Ishikawa (cell line): ENCODE data around the gene BICRA.

Experiments
- CEBPB ChIP-seq: IDR thresholded peaks from 2 replicates; pipeline ENCODE4 v1.6.1; 2012
- CREB1 ChIP-seq: IDR thresholded peaks from 2 replicates; pipeline ENCODE4 v1.6.1; 2012; ENCODE audit warnings: low read depth
- EGR1 ChIP-seq: IDR thresholded peaks from 2 replicates; pipeline ENCODE4 v1.6.1; 2012
- EP300 ChIP-seq: IDR thresholded peaks from 2 replicates; pipeline ENCODE4 v1.6.1; 2012; ENCODE audit warnings: borderline replicate concordance
- FOXM1 ChIP-seq: IDR thresholded peaks from 2 replicates; pipeline ENCODE4 v1.6.1; 2012; ENCODE audit warnings: low read depth, borderline replicate concordance
- MAX ChIP-seq: IDR thresholded peaks from 2 replicates; pipeline ENCODE4 v1.6.1; 2012
- NFIC ChIP-seq: IDR thresholded peaks from 2 replicates; pipeline ENCODE4 v1.6.1; 2012
- RAD21 ChIP-seq: IDR thresholded peaks from 2 replicates; pipeline ENCODE4 v1.6.1; 2012; ENCODE audit warnings: low read depth
- REST ChIP-seq: IDR thresholded peaks from 2 replicates; pipeline ENCODE4 v1.6.1; 2012; ENCODE audit warnings: low read depth, mild to moderate bottlenecking
- TAF1 ChIP-seq: IDR thresholded peaks from 2 replicates; pipeline ENCODE4 v1.6.1; 2012; ENCODE audit warnings: low read depth, mild to moderate bottlenecking
- TCF12 ChIP-seq: IDR thresholded peaks from 2 replicates; pipeline ENCODE4 v1.6.1; 2012; ENCODE audit warnings: low read depth
- TEAD4 ChIP-seq: IDR thresholded peaks from 2 replicates; pipeline ENCODE4 v1.6.1; 2012
- USF1 ChIP-seq: IDR thresholded peaks from 2 replicates; pipeline ENCODE4 v1.6.1; 2012
- YY1 ChIP-seq: IDR thresholded peaks from 2 replicates; pipeline ENCODE4 v1.6.1; 2012; ENCODE audit warnings: low read depth
- ZBTB7A ChIP-seq: IDR thresholded peaks from 2 replicates; pipeline ENCODE4 v1.6.1; 2012; ENCODE audit warnings: low read depth

BICRA gene

GRCh38 chr19:47729799-47730520, 121.0 kb downstream of the BICRA start:
- TF ChIP-seq TCF12 (peak; percentile 28; the same call in 1 of the 2 replicates), ZBTB7A (no peak), YY1 (peak; percentile 36; the same call in 1 of the 2 replicates), REST (0 out of 2 replicates have a peak, but pooled peaks have one; percentile 9), RAD21 (no peak), EGR1 (0 out of 2 replicates have a peak, but pooled peaks have one; percentile 16), MAX (peak; percentile 48)

DNA sequence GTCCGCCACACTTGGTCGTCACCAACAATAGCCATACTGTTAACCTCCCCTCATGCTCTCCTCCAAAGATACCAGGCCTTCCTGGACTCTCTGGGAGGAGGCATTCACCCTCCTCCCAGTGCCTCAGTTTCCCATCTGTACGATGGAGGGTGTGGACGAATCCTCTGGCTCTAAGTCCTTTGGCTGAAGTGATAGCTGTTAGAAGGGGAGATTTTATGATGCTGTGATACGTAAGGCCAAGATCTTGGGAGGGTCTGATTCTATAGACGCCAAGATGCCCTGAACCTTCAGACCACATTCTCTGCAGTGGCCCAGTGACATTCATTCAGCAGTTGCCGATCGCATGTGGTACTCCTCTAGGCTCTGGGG, 121.6 kb downstream of the BICRA start:
- TF ChIP-seq FOXM1: no peak
- TF ChIP-seq EP300: no peak
- TF ChIP-seq RAD21: no peak
- TF ChIP-seq TCF12: no peak; the same call in 1 of the 2 replicates
- no peak for TF ChIP-seq NFIC
- TF ChIP-seq TEAD4: no peak
- no peak for TF ChIP-seq EGR1
- no peak for TF ChIP-seq YY1
- no peak for TF ChIP-seq CREB1

GRCh38 chr19:47730910-47731309, 122.0 kb downstream of the BICRA start:
- TF ChIP-seq NFIC (no peak), RAD21 (no peak), EGR1 (no peak), REST (no peak), FOXM1 (no peak), MAX (no peak), TCF12 (no peak), TEAD4 (no peak), CREB1 (no peak), EP300 (no peak), YY1 (no peak)

DNA sequence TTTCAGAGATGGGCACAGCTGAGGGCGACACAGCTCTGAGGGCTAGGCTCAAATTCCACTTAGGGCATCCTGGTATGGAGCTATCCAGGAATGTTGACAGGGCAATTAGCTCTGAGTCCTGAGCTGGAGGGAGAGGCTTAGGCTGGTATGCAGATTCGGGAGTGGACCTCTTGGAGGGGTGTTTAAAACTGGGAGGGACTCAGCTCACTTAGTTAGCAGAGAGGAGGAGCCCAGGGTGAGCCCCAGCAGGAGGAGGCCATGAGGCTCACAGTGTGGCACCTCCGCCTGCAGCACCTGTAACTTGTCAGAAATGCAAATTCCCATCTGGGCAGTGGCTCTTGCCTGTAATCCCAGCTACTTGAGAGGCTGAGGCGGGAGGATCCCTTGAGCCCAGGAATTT, 126.2 kb downstream of the BICRA start:
- TF ChIP-seq YY1: no peak
- TF ChIP-seq MAX: no peak
- TF ChIP-seq CREB1: no peak
- TF ChIP-seq TEAD4: no peak
- TF ChIP-seq TAF1: no peak
- TF ChIP-seq EGR1: no peak
- TF ChIP-seq CEBPB: no peak

- no peak for TF ChIP-seq MAX
- no peak for TF ChIP-seq RAD21
- no peak for TF ChIP-seq CREB1
These were observed 132.1 kb downstream of the BICRA start for GRCh38 chr19:47740866-47741519.

DNA sequence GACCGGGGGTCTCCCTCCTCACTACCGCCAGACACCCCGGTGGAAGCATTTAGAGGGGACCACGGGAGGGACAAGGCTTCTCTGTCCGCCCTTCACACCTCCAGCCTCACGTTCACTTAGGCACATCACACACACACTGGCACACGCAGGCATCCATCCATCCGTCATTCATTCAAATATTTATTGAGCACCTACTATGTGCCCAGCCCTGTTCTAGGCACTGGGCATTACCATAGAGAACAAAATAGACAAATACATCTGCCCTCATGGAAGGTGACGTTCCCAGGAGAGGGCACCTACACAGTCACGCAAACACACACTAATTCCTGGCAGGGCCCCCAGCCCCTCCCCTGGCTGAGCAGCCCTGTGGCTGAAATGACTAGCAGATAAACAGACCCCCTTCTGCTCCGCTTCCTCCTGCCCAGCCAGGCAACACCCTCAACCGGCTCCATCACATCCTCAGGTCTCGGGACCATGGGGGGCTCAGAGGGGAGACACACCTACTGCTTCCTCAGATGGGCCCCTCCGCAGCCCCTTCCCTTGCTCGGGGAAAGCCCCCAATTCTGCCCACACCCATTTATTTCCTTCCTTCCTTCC, 132.7 kb downstream of the BICRA start:
- TF ChIP-seq TCF12 (no peak), EP300 (no peak), NFIC (no peak), REST (no peak), CREB1 (no peak), ZBTB7A (no peak), TAF1 (no peak), CEBPB (no peak), FOXM1 (no peak), EGR1 (no peak), MAX (no peak), USF1 (no peak), TEAD4 (no peak), YY1 (no peak)
